HepG2 (cell line): ENCODE results near the gene FRMD4B. TPM values are rescaled to one million over a fixed set of nuclear protein-coding genes. Genes with fewer than 3 reads are reported as not detected.
A peak's percentile ranks its signal among the peaks of the same experiment; 100 is the strongest.

Experiments used
- CBX2 ChIP-seq, 2 experiments: fragments of 200-600 bp in 1 of 2; sonication (generic); formaldehyde crosslinking in 1 of 2; IDR thresholded peaks; 2 replicates each; pipeline versions ENCODE4 v1.7.0 to v1.8.1; 2018 to 2022; ENCODE audit warnings: low read depth in 2 of 2, low read length in 1 of 2, mild to moderate bottlenecking in 1 of 2, missing genetic modification reagents in 1 of 2
- CTCF ChIP-seq: sonication (generic); formaldehyde crosslinking; IDR thresholded peaks from 2 replicates; pipeline ENCODE4 v1.5.0; 2020; ENCODE audit warnings: mild to moderate bottlenecking, missing genetic modification reagents, moderate library complexity
- FOXO4 ChIP-seq: sonication (generic); formaldehyde crosslinking; conservative IDR thresholded peaks from 2 replicates; pipeline ENCODE4 v1.8.1; 2023; ENCODE audit warnings: missing genetic modification reagents
- MTF2 ChIP-seq: sonication (generic); formaldehyde crosslinking; IDR thresholded peaks from 2 replicates; pipeline ENCODE4 v1.5.0; 2020; ENCODE audit warnings: missing genetic modification reagents, borderline replicate concordance
- PATZ1 ChIP-seq: sonication (generic); formaldehyde crosslinking; IDR thresholded peaks from 2 replicates; pipeline ENCODE4 v1.4.0; 2020; ENCODE audit warnings: missing genetic modification reagents
- STAG1 ChIP-seq: sonication (generic); formaldehyde crosslinking; IDR thresholded peaks from 2 replicates; pipeline ENCODE4 v1.4.0; 2020; ENCODE audit warnings: missing genetic modification reagents
- UBTF ChIP-seq: sonication (generic); formaldehyde crosslinking; IDR thresholded peaks from 2 replicates; pipeline ENCODE4 v1.4.0; 2020; ENCODE audit warnings: mild to moderate bottlenecking, missing genetic modification reagents
- ZMYM2 ChIP-seq: sonication (generic); formaldehyde crosslinking; IDR thresholded peaks from 2 replicates; pipeline ENCODE4 v1.8.0; 2022; ENCODE audit warnings: mild to moderate bottlenecking, missing genetic modification reagents
- ZNF276 ChIP-seq: sonication (generic); formaldehyde crosslinking; IDR thresholded peaks from 2 replicates; pipeline ENCODE4 v1.4.0; 2020; ENCODE audit warnings: mild to moderate bottlenecking, low read depth, missing genetic modification reagents
- ZNF282 ChIP-seq: fragments of 450-650 bp; IDR thresholded peaks from 2 replicates; pipeline ENCODE4 v1.6.1; 2018; ENCODE audit not compliant: partially characterized antibody
- ZNF687 ChIP-seq: sonication (generic); formaldehyde crosslinking; IDR thresholded peaks from 2 replicates; pipeline ENCODE4 v1.5.1; 2020; ENCODE audit warnings: mild to moderate bottlenecking, missing genetic modification reagents, moderate library complexity
- ZNF816 ChIP-seq: sonication (generic); formaldehyde crosslinking; IDR thresholded peaks from 2 replicates; pipeline ENCODE4 v1.8.0; 2022; ENCODE audit warnings: missing genetic modification reagents, mild to moderate bottlenecking, borderline replicate concordance
- polyA plus RNA-seq, 8 experiments: library from polyadenylated mRNA; depleted of rRNA in 3 of 8; stranded (reverse) in 7 of 8; unstranded in 1 of 8; fragments of >200 nt; fragmentation: Illumina TruSeq in 4 of 8; extraction: Trizol in 4 of 8; gene quantifications; 2 replicates each; pipeline versions ENCODE4 v1.2.1 to v1.2.3, GENCODE V29; 2011 to 2016; ENCODE audit warnings: low read depth in 4 of 8, missing spikeins in 1 of 8, mixed read lengths in 1 of 8; ENCODE audit not compliant: insufficient read depth in 1 of 8
- total RNA-seq, 5 experiments: library from RNA; depleted of rRNA; stranded (reverse); fragments of >200 nt; fragmentation: Illumina TruSeq; extraction: Trizol; gene quantifications; 2 replicates each; pipeline ENCODE4 v1.2.3, GENCODE V29; 2016; ENCODE audit warnings: low read depth in 1 of 5

Gene FRMD4B
- total and polyA plus RNA-seq, 2 of the 13 experiments (the other 11 are each of a cell fraction or from before 2014, with no cell fraction given): 3.0 to 3.3 TPM

GRCh38 chr3:69385723-69386555, at the start of gene FRMD4B (continued):
- no peak for TF ChIP-seq ZNF276 (CRISPR knock-in tag)
- TF ChIP-seq FOXO4: no peak
- 0 out of 2 replicates have a peak, but pooled peaks have one; percentile 40 for TF ChIP-seq MTF2 (CRISPR knock-in tag)
- TF ChIP-seq STAG1 (CRISPR knock-in tag): 0 out of 2 replicates have a peak, but pooled peaks have one; percentile 8
- peak; percentile 44 for TF ChIP-seq CTCF (CRISPR knock-in tag)
- no peak for TF ChIP-seq PATZ1 (CRISPR knock-in tag)
- TF ChIP-seq UBTF (CRISPR knock-in tag): peak; percentile 61; the same call in 1 of the 2 replicates
- TF ChIP-seq ZNF282: no peak
- no peak for TF ChIP-seq ZNF816
- TF ChIP-seq ZNF687 (CRISPR knock-in tag): peak; percentile 32; the same call in 1 of the 2 replicates
- TF ChIP-seq ZMYM2 (CRISPR knock-in tag): no peak
- no peak for TF ChIP-seq CBX2 (IDR thresholded peaks at IDR 0.05; ENCODE audit: low read depth, low read length)
- TF ChIP-seq CBX2 (CRISPR knock-in tag; IDR thresholded peaks at IDR 0.05; ENCODE audit: low read depth): no peak
